DMS53 treated with DMSO at 0.1 percent for 48 hours (cell line): ENCODE data around the gene GLDC.
"Not testable (repeated sequence)": the region's sequence is repeated elsewhere in the genome, so short reads cannot be mapped to it uniquely, and the experiment has no call there.

Source experiments
- DNase-seq: peaks from one replicate; lab custom pipeline; 2025; ENCODE audit not compliant: unreplicated experiment; lab: John Stamatoyannopoulos, UW

GLDC gene

GRCh38 chr9:6665628-6666027 is 20.1 kb upstream of the GLDC start:
- no peak for DNase-seq

- no peak for DNase-seq
Measured at GRCh38 chr9:6664204-6664680, 18.7 kb upstream of the GLDC start.

- DNase-seq = no peak
Measured at GRCh38 chr9:6660512-6660911, 15.0 kb upstream of the GLDC start.

DNA sequence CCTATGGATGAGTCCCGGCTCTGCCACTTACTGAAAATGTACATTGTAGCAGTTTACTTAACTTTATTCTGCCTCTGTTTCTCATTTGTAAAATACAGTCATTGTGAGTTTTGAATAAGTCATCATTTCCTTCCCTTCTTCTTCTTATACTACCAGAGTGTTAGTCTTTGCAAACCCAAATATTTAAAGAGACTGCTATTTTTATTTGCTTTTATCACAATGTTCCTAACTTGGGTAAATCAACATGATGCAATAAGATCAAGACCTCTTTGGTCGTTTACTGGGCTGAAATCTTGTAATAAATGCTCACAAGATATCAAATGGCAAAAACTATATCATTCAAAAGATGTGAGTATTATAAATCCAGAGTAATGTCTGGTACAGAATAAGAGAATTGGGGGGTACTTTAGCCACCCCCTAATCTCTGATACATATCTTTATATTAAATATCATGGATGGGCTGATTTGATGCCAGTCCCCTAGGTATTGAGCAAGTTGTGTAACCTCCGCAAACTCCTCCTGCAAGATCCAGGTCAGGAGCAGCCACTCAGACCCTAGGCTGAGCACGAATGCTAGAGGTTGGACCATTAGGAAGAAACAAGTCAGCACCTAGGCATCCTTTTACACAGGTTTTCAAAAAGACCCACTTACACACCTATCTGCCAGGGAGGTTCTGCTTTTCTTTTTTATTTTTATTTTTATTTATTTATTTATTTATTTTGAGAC is 13.3 kb upstream of the GLDC start:
- DNase-seq = no peak

- DNase-seq = no peak
Measured at GRCh38 chr9:6656614-6657300, 11.2 kb upstream of the GLDC start.

DNA sequence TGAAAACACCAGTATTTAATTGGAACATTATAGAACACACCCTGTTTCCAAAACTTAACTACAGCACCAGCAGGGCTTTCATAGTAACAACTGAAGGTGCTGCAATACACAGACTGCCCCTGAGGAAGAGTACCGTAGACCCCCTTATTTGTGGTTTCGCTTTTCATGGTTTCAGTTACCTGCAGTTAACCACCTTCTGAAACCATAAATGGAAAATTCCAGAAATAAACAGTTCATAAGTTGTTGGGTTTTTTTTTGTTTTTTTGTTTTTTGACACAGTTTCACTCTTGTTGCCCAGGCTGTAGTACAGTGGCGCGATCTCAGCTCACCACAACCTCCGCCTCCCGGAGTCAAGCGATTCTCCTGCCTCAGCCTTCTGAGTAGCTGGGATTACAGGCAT is 9.5 kb upstream of the GLDC start:
- DNase-seq = no peak

GRCh38 chr9:6646293-6646636 is 736 bp upstream of the GLDC start:
- no peak for DNase-seq

- not testable (repeated sequence) for DNase-seq
Measured at GRCh38 chr9:6645105-6645354, 499 bp downstream of the GLDC start.

GRCh38 chr9:6644346-6645104 is 1.0 kb downstream of the GLDC start:
- no peak for DNase-seq

DNA sequence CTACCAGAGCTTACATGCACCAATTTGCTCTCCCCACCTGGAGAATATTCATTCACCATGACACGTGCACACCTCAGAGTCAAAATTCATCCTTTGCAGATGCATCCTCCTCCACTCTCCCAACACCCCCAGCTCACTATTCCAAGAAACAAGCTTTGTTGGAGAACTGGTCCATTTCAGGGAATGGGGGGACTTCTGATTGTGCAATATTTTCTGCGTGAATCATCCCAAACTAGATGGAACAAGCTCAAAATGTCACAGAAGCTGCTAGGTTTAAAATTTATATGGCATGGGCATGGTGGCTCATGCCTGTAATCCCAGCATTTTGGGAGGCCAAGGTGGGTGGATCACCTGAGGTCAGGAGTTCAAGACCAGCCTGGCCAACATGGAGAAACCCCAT is 3.6 kb downstream of the GLDC start:
- DNase-seq = no peak

- DNase-seq = no peak
Measured at GRCh38 chr9:6641561-6641960, 4.0 kb downstream of the GLDC start.

- no peak for DNase-seq
Measured at GRCh38 chr9:6641056-6641455, 4.5 kb downstream of the GLDC start.

DNA sequence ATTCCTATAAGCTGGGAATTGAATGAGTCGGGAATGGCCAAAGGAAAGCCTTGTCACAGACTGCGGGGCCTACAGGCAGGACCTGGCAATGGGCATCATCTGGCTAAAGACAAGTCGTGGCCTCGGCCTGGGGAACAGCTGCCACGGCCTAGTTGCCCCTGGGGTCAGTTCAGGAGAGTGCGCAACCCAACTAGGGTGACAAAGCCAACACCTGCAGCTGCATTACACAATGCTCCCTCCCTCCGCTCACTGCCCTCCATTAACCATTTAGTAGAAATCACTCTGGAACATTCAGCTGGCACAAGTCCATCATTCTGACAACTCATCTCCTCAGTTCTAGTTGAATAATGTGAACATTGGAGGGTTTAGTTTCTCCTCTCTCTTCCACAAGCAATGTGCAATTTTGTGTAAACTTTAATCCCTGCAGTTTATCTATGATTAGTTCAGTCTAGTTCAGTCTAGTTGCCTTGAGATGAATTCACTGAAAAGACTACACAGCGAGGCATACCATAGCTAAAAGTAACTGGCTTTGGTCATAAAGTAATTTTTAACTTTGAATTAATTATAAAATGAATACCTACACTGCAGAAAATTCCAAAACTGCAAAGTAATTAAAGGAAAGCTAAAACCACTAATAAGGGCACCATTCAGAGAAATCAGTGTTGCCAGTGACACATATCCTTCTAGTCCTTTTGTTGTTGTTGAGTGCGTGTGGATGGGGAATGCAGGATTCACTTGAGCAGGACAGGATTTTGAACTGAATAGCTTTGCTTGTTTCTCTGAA is 5.1 kb downstream of the GLDC start:
- DNase-seq = no peak

DNA sequence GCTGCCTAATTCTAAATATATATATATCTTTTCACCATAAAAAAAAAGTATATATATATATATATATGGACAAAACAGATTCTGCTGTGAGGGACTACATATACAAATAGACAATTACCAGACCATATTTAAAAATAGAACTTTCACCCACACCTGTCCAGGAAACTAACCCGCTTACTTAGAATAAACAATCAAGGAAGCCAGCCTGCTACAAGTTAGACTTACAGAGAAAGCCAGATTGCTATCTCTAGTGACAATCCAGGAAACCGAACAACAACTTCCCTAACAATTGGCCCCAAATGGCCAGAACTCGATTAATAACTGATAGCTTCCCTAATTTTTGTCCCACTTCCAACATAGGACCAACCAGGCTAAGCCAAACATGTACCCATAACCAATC is 5.9 kb downstream of the GLDC start:
- DNase-seq = no peak

DNA sequence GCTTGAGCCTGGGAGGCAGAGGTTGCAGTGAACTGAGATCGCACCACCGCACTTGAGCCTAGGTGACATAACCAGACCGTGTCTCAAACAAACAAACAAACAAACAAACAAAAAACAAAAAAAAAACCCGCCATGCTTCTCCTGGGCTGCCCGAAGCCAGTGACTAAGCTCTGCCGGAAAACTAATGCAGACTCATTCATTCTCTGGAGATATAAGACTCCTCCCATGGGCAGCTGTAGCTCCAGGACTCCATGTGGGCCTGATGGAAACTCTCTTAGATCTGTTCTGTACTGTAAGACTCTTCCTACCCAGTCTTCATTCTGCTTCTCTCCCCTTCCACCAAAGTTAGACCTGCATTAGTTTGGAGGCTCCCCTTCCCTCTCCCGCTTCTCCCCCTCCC is 11.1 kb downstream of the GLDC start:
- no peak for DNase-seq

DNA sequence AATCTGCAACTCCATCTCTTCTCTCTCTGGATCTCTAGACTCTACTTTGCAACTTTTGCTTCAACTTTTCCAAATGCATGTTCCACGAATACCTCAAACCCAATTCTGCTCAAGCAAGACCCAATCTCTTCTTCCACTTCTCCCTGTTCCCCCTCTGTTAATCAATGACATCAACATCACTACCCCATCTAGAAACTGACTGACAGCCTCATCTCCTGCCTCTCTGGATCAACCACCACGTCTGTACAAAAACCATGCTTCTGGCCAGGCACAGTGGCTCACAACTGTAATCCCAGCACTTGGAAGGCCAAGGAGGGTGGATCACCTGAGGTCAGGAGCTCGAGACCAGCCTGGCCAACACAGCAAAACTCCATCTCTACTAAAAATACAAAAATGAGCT is 12.2 kb downstream of the GLDC start:
- DNase-seq = no peak

- no peak for DNase-seq
Measured at GRCh38 chr9:6632516-6633183, 12.9 kb downstream of the GLDC start.

DNA sequence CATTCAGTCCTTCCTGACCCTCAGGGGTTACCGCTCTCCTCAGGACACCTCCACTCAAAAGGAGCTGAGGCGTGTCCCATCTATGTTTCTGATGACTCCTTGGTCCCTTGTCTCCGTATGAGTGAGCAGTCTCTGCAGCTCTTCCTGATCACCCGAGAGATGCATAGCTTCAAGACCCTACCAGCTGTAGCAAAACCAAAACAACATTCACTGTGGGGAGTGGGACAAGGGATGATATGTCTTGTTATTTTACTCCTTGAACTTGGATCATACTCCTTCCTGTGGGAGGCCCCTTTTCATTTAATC is 14.4 kb downstream of the GLDC start:
- DNase-seq = no peak

DNA sequence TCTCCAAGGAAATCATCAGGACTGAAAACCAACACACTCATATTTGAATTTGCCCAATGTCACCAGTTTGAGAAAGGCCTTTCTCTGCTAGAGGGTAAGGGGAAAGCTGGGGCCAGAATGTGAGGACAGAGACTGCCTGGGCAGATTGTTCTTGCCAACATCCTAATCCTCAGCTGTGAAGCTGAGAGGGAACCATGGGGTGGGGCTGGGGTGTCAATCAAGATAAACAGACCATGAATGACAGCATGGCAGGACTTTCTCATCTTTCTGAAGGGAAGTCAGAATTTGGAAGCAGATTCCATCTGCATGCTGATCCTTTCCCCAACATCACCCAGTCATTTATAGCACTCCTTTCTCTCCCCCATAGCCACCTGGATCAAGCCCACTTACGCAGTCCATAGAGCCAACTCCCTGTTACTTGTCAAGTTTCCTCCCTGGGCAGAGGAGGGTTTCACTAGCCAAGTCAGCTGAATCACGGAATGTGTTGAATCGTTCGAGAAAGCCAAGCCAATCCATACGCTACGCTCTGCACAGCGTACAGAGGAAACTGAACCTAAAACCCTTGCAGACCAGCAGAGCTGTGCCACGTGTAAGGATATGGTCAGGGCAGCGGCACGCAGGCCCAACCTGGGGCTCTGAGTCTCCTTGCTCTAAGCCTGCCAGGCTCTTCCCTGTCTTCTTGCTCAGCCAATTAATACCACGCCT is 14.9 kb downstream of the GLDC start:
- DNase-seq = no peak

DNA sequence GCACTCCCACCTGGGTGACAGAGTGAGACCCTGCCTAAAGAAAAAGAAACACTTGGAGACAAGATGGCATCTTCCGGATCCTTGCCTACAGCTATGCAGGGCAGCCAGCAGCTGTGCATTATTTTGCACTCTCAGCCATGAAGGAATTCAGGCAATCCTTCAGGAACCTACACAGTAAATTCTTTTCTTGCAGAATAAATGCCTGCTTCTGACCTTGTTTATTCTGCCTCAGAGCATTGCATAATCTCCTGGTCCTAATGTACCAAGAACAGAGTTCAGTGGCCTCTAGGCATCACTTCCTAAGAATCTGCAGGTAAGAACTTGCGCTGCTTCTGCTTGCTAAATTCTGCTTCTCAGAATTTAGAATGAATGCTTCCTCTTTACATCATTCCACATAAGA is 16.8 kb downstream of the GLDC start:
- DNase-seq = no peak

DNA sequence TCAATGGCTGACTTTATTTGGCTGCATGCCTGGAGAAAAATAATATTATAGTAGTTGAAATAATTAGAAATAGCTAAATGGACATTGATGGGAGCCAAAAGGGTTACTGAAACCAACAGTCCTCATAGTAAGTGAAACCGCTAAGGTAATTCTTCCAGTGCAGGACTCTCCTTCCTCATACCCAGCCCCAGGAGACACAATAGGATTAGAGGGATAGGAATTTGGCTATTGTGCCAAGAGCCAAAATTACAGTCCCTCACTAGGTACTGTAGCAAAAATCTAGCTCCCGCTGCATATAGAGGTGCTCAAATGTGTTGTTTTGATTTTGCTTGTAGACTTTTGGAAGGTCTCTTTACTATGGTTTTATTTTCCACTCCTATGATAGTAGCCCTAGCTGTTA is 20.2 kb downstream of the GLDC start:
- no peak for DNase-seq
